Thoracic aorta (tissue), 2 donors: ENCODE data around the gene CYP2E1. TPM values are rescaled to one million over a fixed set of nuclear protein-coding genes. Genes with fewer than 3 reads are reported as not detected.

Experiments
- ATAC-seq: fragments of 150-250 bp; one replicate; pipeline ENCODE4 v1.8.0; 2017; ENCODE audit warnings: low read depth; ENCODE audit not compliant: insufficient number of reproducible peaks, low FRiP score
- DNase-seq: peaks from one replicate; pipeline ENCODE4 v3.0.0-alpha.2; 2020; ENCODE audit warnings: low spot score
- H3K27ac ChIP-seq, 2 donors: fragments of 200-600 bp; sonication (generic); 1 replicate in 1 of 2; 2 replicates in 1 of 2; pipeline ENCODE4 v1.5.1; 2016; ENCODE audit warnings: mild to moderate bottlenecking in 2 of 2, moderate library complexity in 2 of 2
- H3K27me3 ChIP-seq: fragments of 200-600 bp; sonication (generic); replicated peaks from 2 replicates; pipeline ENCODE4 v1.6.0; 2016; ENCODE audit warnings: mild to moderate bottlenecking; ENCODE audit not compliant: insufficient read depth
- H3K36me3 ChIP-seq: fragments of 200-600 bp; sonication (generic); one replicate; pipeline ENCODE4 v1.5.1; 2016
- H3K4me1 ChIP-seq, 2 donors: fragments of 200-600 bp; sonication (generic); 1 replicate in 1 of 2; 2 replicates in 1 of 2; pipeline versions ENCODE4 v1.5.1 to v1.6.0; 2016; ENCODE audit warnings: low read depth in 2 of 2, mild to moderate bottlenecking in 1 of 2; ENCODE audit not compliant: control insufficient read depth in 1 of 2
- H3K4me3 ChIP-seq: fragments of 200-600 bp; sonication (generic); 2 replicates; pipeline ENCODE4 v1.5.1; 2016; ENCODE audit warnings: mild to moderate bottlenecking
- H3K9me3 ChIP-seq: fragments of 200-600 bp; sonication (generic); 2 replicates; pipeline ENCODE4 v1.5.1; 2016
- total RNA-seq, 2 donors: library from RNA; depleted of rRNA; stranded (reverse); fragments of >200 nt; gene quantifications; one replicate each; pipeline versions ENCODE4 v1.1.0 to v1.2.3, GENCODE V29; 2016
- TF ChIP-seq, protein P1 (sequence below): fragments of 200-600 bp; sonication (generic); IDR thresholded peaks from one replicate; pipeline ENCODE4 v1.5.1; 2019; ENCODE audit warnings: antibody characterized with exemption

The CYP2E1 gene
- total RNA-seq, 2 donors from 2014 or later, result 2.9 to 5.3 TPM

DNA sequence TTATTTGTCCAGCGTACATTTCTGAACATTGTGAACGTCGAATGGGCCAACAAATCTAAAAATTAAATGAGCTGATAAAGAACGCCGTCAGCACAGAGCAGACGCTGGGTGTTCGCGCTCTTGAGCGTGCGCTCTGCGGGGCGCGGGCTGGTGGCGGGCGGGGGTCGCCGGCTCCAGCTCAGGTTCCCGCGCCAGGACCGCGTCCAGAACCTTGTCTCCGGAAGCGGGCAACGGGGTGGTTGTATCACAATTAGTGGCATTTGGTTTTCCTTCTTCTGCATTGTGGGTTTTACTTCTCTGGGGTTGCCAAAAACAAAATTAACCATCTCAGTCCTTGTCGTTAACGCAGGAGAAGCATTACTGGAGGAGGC, 2.4 kb downstream of the CYP2E1 start:
- no peak for DNase-seq
- Histone ChIP-seq H3K4me3 (peak overlapping the region; percentile 62), H3K4me1 (peaks cover 12 to 20% of the 10 kb centered on the region in 2 donors), H3K27me3 (no peaks in the 10 kb centered on the region), H3K36me3 (no peaks in the 10 kb centered on the region), H3K9me3 (no peaks in the 10 kb centered on the region), H3K27ac (no peak overlapping the region)
- TF ChIP-seq, protein P1, sequence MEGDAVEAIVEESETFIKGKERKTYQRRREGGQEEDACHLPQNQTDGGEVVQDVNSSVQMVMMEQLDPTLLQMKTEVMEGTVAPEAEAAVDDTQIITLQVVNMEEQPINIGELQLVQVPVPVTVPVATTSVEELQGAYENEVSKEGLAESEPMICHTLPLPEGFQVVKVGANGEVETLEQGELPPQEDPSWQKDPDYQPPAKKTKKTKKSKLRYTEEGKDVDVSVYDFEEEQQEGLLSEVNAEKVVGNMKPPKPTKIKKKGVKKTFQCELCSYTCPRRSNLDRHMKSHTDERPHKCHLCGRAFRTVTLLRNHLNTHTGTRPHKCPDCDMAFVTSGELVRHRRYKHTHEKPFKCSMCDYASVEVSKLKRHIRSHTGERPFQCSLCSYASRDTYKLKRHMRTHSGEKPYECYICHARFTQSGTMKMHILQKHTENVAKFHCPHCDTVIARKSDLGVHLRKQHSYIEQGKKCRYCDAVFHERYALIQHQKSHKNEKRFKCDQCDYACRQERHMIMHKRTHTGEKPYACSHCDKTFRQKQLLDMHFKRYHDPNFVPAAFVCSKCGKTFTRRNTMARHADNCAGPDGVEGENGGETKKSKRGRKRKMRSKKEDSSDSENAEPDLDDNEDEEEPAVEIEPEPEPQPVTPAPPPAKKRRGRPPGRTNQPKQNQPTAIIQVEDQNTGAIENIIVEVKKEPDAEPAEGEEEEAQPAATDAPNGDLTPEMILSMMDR, result no peak
- no peak for ATAC-seq

DNA sequence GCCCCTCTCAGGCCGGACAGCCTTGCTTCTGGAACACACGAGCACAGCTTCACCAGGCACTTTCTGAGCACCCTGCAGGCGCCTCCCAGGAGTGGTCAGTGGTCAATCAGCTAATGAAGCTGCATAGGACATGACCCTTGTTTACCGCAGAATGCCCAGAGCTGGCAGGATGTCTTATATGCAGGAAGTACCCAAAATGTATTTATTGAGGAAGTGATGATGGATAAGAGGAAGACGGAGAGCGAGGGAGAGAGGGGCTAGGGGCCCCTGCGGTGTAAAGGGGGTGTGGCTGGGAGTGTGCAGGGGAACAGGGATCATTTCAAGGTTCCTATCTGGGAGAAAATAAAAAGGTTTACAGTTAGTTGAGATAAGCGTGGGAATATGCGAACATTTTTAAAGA, 3.3 kb downstream of the CYP2E1 start:
- H3K4me3 ChIP-seq, result no peak overlapping the region
- no peaks in the 10 kb centered on the region for H3K9me3 ChIP-seq
- no peaks in the 10 kb centered on the region for H3K36me3 ChIP-seq
- H3K27ac ChIP-seq, result no peak overlapping the region
- H3K4me1 ChIP-seq, result peaks cover 12 to 20% of the 10 kb centered on the region in 2 donors
- ATAC-seq (no peak), DNase-seq (no peak)
- TF ChIP-seq, protein P1, result no peak
- no peaks in the 10 kb centered on the region for H3K27me3 ChIP-seq

DNA sequence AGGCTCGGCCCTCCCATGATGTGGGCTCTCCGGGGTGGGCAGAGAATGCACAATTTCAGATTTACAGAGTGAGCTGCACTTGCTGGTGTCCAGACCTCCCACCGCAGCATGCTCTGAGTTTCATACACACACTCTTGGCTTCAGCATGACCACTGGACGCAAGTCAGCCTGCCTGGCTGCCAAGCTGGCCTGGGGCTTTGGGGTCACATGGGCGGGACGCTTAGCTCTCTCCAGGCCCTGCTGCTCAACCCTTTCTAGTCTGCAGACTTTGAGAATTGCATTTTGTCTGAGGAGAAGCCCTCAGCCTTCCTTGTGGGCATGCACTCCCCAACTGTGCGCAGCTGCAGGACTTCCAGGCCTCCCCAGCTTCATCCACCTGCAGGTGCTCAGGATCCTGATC, 5.7 kb downstream of the CYP2E1 start:
- H3K9me3 ChIP-seq, result no peaks in the 10 kb centered on the region
- H3K4me3 ChIP-seq, result no peak overlapping the region
- H3K27ac ChIP-seq, result no peak overlapping the region
- peaks cover 12 to 18% of the 10 kb centered on the region in 2 donors for H3K4me1 ChIP-seq
- H3K36me3 ChIP-seq, result no peaks in the 10 kb centered on the region
- no peaks in the 10 kb centered on the region for H3K27me3 ChIP-seq
- DNase-seq (no peak), ATAC-seq (no peak)
- TF ChIP-seq, protein P1, result no peak

GRCh38 chr10:133534417-133534816, 7.3 kb downstream of the CYP2E1 start:
- H3K27me3 ChIP-seq, result no peaks in the 10 kb centered on the region
- ATAC-seq (no peak), DNase-seq (no peak)
- peaks cover under 1 to 3% of the 10 kb centered on the region in 2 donors for H3K4me1 ChIP-seq
- no peak overlapping the region for H3K4me3 ChIP-seq
- H3K9me3 ChIP-seq, result no peaks in the 10 kb centered on the region
- TF ChIP-seq, protein P1, result no peak
- no peak overlapping the region for H3K27ac ChIP-seq
- no peaks in the 10 kb centered on the region for H3K36me3 ChIP-seq

DNA sequence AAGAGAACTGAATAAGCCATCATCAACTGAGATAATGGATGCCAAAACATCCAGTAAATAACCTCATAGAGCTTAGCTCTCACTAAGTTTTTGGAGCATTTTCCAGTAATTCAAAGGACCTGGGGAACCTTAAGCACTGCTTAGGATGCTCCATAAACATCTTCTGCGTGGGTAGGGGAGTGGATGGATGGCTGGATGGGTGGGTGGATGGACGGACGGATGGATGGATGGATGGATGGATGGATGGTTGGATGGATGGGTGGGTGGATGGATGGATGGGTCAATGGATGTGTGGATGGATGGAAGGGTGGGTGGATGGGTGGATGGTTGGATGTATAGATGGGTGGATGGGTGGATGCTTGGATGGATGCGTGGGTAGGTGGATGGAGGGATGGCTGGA, 9.0 kb downstream of the CYP2E1 start:
- no peak for ATAC-seq
- TF ChIP-seq, protein P1, result no peak

More for the DNA sequence above, 9.0 kb downstream of the CYP2E1 start:
- H3K27me3 ChIP-seq, result no peaks in the 10 kb centered on the region
- H3K4me1 ChIP-seq, result no peaks in the 10 kb centered on the region
- H3K4me3 ChIP-seq, result no peak overlapping the region
- no peak for DNase-seq
- H3K27ac ChIP-seq, result no peak overlapping the region
- H3K36me3 ChIP-seq, result no peaks in the 10 kb centered on the region
- H3K9me3 ChIP-seq, result no peaks in the 10 kb centered on the region
